Measurements from ENCODE around the gene PATJ.

GRCh38 chr1:62068416-62068843 lies 326.1 kb downstream of the PATJ start:
- TF ChIP-seq ZSCAN25 (CRISPR knock-in tag; IDR thresholded peaks at IDR 0.05) (no peak), ETS1 (CRISPR knock-in tag; IDR thresholded peaks at IDR 0.05) (no peak), RARG (CRISPR knock-in tag; IDR thresholded peaks at IDR 0.05; ENCODE audit: low read depth) (no peak), REST (IDR thresholded peaks at IDR 0.05; ENCODE audit: borderline replicate concordance in 1 of 2, low read depth in 1 of 2, low read length in 2 of 2) (no peak), ZNF687 (CRISPR knock-in tag; IDR thresholded peaks at IDR 0.05) (no peak), CTCF (CRISPR knock-in tag; IDR thresholded peaks at IDR 0.05) (no peak), POLR2A (IDR thresholded peaks at IDR 0.05; ENCODE audit: insufficient read depth in 1 of 2, low read depth in 2 of 2, low read length in 2 of 2) (no peak), ISL2 (CRISPR knock-in tag; IDR thresholded peaks at IDR 0.05) (no peak), FOXA1 (IDR thresholded peaks at IDR 0.05) (no peak), FOXA1 (CRISPR knock-in tag; IDR thresholded peaks at IDR 0.05) (no peak), ZNF274 (CRISPR knock-in tag; IDR thresholded peaks at IDR 0.05) (no peak), IRF1 (CRISPR knock-in tag; IDR thresholded peaks at IDR 0.05; ENCODE audit: low read depth) (no peak), SIX4 (CRISPR knock-in tag; IDR thresholded peaks at IDR 0.05) (no peak), ESRRA (CRISPR knock-in tag; IDR thresholded peaks at IDR 0.05; ENCODE audit: low read depth) (no peak)
